Measurements from ENCODE around the gene FAM3A.

Gene FAM3A

DNA sequence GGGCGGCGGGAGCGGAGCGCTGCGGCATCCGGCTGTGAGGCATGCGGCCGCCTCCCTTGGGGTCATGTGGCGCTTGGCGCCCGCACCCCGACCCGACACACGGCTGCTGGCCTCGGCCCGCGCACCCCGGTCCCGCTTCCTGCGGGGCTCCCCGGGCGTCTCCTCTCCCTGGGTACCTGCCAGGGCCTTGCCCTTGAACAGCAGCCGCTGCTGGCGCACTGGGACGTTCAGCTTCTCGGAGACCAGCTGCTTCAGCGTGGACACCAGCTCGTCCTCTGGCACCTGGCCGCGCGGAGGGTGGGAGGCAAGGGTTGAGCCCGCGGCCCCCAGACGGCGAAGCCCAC, 30.0 kb downstream of the FAM3A start:
- TF ChIP-seq, protein P1, sequence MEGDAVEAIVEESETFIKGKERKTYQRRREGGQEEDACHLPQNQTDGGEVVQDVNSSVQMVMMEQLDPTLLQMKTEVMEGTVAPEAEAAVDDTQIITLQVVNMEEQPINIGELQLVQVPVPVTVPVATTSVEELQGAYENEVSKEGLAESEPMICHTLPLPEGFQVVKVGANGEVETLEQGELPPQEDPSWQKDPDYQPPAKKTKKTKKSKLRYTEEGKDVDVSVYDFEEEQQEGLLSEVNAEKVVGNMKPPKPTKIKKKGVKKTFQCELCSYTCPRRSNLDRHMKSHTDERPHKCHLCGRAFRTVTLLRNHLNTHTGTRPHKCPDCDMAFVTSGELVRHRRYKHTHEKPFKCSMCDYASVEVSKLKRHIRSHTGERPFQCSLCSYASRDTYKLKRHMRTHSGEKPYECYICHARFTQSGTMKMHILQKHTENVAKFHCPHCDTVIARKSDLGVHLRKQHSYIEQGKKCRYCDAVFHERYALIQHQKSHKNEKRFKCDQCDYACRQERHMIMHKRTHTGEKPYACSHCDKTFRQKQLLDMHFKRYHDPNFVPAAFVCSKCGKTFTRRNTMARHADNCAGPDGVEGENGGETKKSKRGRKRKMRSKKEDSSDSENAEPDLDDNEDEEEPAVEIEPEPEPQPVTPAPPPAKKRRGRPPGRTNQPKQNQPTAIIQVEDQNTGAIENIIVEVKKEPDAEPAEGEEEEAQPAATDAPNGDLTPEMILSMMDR (IDR thresholded peaks at IDR 0.05; ENCODE audit: insufficient read depth, low read length, poor library complexity, severe bottlenecking): no peak
- peak; percentile 52 for DNase-seq (ENCODE audit: extremely low read depth, insufficient read length)

DNA sequence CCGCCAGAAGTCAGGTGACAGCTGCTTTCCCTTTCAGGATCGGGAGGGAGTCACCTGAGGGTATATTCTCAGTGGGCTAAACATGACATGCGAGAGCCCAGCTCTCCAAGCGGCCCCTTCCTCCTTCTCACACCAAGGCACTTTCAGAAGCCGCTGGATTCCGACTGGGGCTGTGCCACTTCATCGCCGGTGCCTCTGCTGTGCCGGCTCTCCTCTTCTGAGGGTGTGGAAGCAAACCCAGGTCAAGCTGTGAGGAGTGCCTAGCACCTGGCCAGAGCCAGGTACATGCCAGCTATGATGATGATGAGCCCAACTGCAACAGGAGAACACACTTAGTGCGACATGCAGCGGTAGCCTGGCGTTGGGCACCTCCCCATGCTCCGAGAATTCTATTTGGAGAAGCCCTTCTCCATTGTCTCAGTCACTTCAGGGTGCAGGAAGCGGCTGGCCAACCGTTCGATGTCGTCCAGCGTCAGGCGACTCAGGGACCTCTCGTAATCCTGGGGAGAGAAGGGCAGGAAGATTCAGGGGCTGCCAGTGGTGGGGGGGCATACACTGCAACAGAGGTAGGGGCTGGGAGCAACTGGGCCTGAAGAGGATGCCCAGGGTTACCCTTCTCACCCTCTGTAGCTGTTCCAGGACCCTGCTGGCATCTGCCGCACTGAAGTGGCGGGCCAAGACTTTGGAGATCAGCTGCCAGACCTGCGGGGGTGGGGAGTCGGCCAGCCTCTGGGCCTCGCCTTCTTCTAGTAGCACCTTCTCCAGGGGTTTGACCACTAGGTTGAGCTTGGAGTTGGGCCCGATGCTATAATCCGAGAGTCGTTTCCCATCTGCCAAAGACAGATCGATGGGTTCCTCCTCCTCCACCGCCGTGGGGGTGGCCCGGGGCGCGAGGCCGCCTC, 30.6 kb downstream of the FAM3A start:
- no peak for DNase-seq (ENCODE audit: extremely low read depth, insufficient read length)
- TF ChIP-seq, protein P1 (IDR thresholded peaks at IDR 0.05; ENCODE audit: insufficient read depth, low read length, poor library complexity, severe bottlenecking): no peak

More for the DNA sequence above, 30.0 kb downstream of the FAM3A start:
- Histone ChIP-seq H3K36me3 (ENCODE audit: control insufficient read depth, insufficient read depth, low read length) (peaks cover 6% of the 10 kb centered on the region), H3K27me3 (replicated peaks; ENCODE audit: control insufficient read depth, insufficient read depth, low read length) (no peaks in the 10 kb centered on the region), H3K4me3 (replicated peaks; ENCODE audit: low read depth, low read length) (peak overlapping the region; percentile 73)

DNA sequence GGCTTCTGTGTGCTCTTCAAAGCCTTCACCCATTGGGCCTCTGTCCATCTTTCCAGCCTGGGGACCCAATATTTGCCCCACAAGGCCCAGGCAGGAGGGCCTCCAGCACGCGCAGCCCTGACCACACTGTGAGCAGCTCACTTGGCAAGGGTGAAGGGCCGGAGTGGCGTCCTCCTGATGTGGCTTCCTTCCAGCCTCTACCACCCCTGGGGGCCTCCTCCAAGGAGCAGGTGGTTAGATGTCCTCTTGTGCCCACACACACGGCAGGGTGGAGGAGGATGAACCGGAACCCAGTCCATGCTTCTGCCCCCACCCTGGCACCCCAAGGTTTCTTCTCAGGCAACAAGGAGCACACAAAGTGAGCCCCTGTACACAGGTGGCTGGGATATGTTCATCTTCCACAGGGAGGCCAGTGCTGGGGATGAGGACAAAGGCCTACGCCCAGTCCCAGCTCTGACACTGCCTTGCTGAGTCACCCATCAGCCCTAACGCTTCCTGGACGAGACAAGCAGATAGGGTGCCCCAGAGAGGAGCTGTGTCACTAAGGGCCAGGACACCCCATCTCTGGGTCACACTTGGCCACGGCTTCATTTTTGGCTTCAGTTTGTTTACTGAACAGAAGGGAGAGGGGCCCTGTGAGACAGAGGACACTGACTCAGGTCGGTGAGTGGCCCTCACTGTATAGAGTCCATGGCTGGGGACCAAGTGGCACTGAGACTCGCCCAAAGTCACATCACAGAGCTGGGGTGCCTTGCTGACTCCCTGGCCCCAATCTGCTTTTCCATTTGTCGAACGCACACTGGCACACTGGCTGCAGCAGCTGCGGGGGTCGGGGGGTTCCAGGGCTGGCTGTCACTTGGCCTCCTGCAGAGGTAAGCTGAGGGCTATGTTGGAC, 31.5 kb downstream of the FAM3A start:
- DNase-seq (ENCODE audit: extremely low read depth, insufficient read length): no peak
- H3K36me3 ChIP-seq (ENCODE audit: control insufficient read depth, insufficient read depth, low read length): peaks cover 6% of the 10 kb centered on the region
- TF ChIP-seq, protein P1 (IDR thresholded peaks at IDR 0.05; ENCODE audit: insufficient read depth, low read length, poor library complexity, severe bottlenecking): no peak
- H3K27me3 ChIP-seq (replicated peaks; ENCODE audit: control insufficient read depth, insufficient read depth, low read length): no peaks in the 10 kb centered on the region
- no peak overlapping the region for H3K4me3 ChIP-seq (replicated peaks; ENCODE audit: low read depth, low read length)

More for the DNA sequence above, 30.6 kb downstream of the FAM3A start:
- Histone ChIP-seq H3K4me3 (replicated peaks; ENCODE audit: low read depth, low read length) (peak overlapping the region; percentile 73), H3K27me3 (replicated peaks; ENCODE audit: control insufficient read depth, insufficient read depth, low read length) (no peaks in the 10 kb centered on the region), H3K36me3 (ENCODE audit: control insufficient read depth, insufficient read depth, low read length) (peaks cover 6% of the 10 kb centered on the region)

DNA sequence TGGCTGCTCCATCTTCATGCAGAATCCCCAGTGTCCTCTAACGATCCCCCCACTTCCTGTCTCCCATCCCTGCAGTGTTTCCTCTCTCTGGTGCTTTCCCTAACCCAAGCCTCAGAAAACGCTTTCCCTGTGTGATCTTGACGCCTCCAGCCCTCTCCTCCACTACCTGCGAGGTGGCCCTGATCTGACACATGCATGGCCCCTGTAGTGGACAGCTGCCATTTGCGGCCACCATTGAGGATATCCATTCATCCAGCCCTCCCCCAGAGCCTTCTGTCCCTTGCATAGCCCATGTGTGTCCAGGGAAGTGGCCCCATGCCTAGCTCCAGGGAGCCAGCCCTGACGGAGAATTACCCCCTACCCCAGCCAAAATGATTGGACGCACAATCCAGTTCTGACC, 32.7 kb downstream of the FAM3A start:
- peaks cover 5% of the 10 kb centered on the region for H3K36me3 ChIP-seq (ENCODE audit: control insufficient read depth, insufficient read depth, low read length)
- TF ChIP-seq, protein P1 (IDR thresholded peaks at IDR 0.05; ENCODE audit: insufficient read depth, low read length, poor library complexity, severe bottlenecking): no peak
- no peaks in the 10 kb centered on the region for H3K27me3 ChIP-seq (replicated peaks; ENCODE audit: control insufficient read depth, insufficient read depth, low read length)
- DNase-seq (ENCODE audit: extremely low read depth, insufficient read length): no peak
- H3K4me3 ChIP-seq (replicated peaks; ENCODE audit: low read depth, low read length): no peak overlapping the region

DNA sequence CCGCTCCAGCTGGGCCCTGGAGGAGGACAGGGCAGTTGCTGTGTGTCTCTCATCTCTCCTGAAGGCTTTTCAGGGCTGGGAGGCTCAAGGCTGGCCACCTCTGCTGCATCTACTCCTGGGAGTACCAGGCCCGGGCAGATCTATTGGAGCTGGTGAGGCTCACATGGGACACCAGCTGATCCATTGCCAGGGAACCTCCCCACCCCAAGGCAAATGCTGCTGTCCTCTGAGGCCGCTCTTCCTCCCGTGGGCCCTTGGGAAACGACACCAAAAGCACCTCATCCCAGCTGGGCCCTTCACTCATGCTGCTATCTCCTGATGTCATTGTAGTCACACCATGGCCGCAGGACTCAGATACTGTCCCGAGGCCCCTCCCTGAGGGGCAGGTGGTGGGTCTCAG, 33.2 kb downstream of the FAM3A start:
- no peaks in the 10 kb centered on the region for H3K27me3 ChIP-seq (replicated peaks; ENCODE audit: control insufficient read depth, insufficient read depth, low read length)
- DNase-seq (ENCODE audit: extremely low read depth, insufficient read length): no peak
- H3K36me3 ChIP-seq (ENCODE audit: control insufficient read depth, insufficient read depth, low read length): peaks cover 4% of the 10 kb centered on the region
- H3K4me3 ChIP-seq (replicated peaks; ENCODE audit: low read depth, low read length): no peak overlapping the region
- TF ChIP-seq, protein P1 (IDR thresholded peaks at IDR 0.05; ENCODE audit: insufficient read depth, low read length, poor library complexity, severe bottlenecking): no peak
